SHP77 (cell line): ENCODE results near the gene TUBB2B.
A peak's percentile ranks its signal among the peaks of the same experiment; 100 is the strongest.
"Not testable (repeated sequence)": the region's sequence is repeated elsewhere in the genome, so short reads cannot be mapped to it uniquely, and the experiment has no call there.

ENCODE experiments used
- DNase-seq, 2 experiments: peaks; one replicate each; lab custom pipeline; 2025; lab: John Stamatoyannopoulos, UW

TUBB2B gene

DNA sequence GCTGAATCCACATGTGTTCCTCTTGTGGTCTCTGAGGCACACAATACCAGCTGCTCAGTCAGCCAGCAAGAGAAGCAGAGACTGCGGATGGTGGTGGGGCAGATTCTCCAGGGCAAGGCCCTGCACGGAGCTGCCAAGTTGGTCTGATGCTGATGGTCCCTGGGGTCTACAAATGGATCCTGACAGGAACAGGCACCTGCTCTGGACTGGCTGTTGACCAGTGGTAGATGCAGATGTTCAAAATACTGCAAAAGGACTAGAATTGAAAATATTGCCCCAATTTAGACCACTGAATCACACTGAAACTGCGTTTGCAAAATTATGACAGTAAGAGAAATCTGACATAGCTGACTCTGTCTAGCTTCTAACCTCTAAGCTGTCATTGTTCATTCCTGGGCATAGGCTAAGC, 40.5 kb downstream of the TUBB2B start:
- DNase-seq, result no peak

DNA sequence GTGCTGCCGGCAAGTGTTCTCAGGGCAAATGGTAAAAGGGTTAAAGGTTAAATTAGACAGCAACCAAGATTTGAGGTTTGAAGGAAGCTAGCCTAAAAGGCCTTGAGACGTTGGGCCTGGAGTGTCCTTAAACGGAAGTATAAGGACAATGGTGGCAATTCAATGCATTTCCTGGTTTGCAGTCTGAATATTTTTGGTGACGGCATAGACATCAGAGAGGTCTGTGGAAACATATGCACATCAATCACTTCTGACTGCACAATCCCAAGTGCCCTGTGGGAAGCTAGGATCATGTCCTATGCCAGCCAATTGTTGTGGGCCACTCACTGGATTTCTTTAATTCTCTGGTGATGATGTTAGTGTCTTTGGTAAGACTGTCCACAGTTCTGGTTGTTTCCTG, 44.4 kb downstream of the TUBB2B start:
- no peak for DNase-seq

DNA sequence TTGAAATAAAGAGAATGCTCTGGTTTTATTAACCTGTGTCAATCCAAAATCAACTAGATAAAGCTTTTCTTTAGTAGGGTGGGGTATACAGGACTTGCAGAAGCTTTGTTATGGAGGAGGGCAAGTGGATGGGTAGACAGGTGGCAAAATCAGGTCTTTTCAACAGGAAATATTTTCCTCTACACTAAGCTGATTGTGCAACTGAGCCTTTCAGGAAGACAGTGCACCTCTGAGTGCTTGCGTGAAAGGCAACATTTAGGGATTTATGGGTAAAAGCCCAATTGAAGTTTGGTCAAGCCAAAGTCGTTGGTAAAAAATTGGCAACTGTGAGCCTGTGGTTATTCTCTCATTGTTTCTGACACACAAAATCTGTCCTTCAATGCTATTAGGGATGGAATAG, 46.3 kb downstream of the TUBB2B start:
- no peak for DNase-seq

DNA sequence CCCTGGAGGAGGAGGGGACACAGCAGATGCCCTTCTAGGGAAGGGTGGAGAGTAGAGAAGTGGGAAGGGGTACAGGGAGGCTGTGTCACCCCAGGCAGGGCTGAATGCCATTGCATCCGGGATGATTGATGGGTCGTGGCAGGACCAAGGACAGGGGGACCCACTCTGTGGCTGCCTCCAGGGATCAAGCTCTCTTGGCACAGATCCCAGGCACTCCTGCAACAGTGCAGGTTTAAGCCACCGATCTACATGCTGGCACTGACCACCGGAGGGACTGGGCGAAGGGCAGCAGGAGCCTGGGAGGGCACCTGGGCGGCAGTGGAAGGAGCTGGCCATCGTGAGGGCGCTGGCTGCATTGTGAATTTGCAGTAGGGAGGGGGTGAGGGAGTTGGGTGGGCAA, 47.5 kb downstream of the TUBB2B start:
- not testable (repeated sequence) for DNase-seq

DNA sequence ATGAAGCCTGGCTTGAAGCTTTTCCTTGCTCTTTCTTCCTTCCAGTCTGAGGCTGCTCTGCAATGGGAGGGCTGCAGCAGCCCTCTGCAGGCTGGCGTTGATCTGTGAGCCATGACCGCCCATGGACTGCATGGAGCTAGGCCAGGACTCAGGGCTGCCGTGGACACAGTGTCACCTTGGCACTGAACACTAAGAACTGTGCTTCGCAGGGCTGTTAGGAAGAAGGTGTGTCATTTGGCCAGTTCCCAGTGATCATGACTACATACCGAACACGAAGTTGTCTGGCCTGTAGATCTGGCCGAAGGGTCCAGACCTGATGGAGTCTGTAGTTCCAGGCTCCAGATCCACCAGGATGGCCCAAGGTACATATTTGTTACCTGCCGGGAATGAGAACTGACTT, 48.8 kb downstream of the TUBB2B start:
- not testable (repeated sequence) for DNase-seq

DNA sequence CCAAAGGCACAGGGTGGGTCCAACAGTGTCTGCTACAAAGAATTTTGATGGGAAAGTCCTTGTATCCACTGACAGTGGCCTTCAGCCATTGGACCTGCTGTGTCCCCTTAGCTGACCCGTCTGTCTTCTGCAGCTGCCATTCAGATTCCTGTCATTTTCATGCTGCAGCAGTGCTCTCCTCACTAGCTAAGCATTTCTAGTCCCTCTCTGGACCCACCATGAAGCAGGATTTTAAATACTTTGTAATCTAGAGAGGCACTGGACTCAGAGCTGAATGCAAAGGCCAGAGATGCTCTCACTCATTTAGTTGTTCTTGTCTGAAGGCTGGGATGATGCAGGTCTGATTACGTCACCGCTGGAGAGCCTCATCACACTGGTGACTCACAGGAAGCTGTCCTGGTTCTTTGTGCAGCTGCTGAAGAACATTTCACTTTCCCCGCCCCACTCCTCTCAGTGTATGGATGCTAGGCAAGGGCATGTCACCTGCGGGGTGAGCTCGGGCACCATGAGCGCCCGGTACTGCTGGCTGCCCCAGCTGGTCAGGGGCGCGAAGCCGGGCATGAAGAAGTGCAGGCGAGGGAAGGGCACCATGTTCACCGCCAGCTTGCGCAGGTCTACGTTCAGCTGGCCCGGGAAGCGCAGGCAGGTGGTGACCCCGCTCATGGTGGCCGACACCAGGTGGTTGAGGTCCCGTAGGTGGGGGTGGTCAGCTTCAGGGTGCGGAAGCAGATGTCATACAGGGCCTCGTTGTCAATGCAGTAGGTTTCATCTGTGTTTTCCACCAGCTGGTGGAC, 50.7 kb downstream of the TUBB2B start:
- DNase-seq, result peak; percentile 91 to 94

DNA sequence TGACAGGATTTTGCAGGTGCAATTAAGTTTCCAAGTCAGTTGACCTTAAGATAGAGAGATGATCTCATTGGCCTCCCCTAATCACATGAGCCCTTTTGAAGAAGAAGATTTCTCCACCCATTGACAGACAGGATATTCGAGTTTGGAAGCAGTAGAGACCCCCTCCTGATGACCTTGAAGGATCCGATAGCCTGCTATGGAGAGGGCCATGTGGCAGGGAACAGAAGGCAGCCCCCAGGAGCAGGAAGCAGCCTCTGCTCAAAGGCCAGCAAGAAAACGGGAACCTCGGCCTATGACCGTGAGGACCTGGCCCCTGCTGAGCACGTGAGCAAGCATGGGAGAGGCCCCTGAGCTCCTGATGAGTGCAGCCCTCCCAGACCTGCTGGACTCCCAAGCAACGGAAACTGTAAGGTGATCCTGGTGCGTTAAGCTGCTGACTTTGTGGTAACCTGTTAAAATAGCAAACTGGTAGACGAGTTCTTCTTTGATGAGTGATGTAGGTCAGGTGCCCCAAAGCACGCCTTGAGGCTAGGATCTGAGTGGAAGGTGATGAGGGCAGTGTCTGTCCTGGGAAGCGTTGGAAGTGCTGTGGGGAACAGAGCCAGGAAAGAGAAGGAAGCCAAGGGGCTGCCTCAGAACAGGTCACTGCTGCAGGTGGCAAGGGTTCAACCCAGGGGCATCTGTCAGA, 51.6 kb downstream of the TUBB2B start:
- peak; percentile 28 to 33 for DNase-seq
